Ovary (tissue), 3 donors: Measurements from ENCODE around the gene DLK1.

Experiments
- EP300 ChIP-seq: sonication (generic); formaldehyde crosslinking; IDR thresholded peaks from one replicate; pipeline ENCODE4 v1.6.1; 2017; ENCODE audit warnings: antibody characterized with exemption
- TF ChIP-seq, protein P1 (sequence below), 3 donors: fragments of 450-650 bp in 2 of 3; fragments of 200-600 bp in 1 of 3; IDR thresholded peaks; one replicate each; pipeline versions ENCODE4 v1.5.1 to v1.8.0; 2016 to 2022; ENCODE audit warnings: antibody characterized with exemption in 3 of 3, mild to moderate bottlenecking in 1 of 3
- donor health status: DM: no; HTN: no; CAD: no.

DNA sequence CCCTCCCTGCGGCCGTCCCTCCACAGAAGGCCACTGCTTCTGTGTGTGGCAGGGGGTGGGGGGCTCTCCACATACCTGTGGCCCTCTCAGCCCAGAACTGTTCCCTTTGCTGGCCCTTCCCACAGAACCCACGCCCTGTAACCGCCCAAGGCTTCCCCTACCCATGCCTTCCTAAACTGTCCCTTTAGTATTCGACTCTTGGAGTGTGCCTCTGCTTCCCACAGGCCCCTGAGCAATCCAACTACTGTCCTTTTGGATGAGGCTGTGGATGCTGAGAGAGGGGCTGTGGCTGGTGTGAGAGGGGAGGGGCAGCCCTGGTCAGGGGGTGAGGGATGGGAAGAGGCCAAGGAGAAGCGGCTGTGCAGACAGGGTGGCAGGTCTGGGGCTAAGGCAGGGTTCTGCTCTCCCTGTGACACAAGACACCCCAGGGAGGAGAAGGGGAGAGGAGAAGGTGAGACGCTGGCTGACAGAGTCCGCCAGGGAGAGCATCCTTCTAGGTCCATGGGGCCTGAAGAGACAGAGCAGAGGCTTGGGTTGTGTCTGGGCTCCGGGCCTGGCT is 46.0 kb downstream of the DLK1 start:
- TF ChIP-seq, protein P1, sequence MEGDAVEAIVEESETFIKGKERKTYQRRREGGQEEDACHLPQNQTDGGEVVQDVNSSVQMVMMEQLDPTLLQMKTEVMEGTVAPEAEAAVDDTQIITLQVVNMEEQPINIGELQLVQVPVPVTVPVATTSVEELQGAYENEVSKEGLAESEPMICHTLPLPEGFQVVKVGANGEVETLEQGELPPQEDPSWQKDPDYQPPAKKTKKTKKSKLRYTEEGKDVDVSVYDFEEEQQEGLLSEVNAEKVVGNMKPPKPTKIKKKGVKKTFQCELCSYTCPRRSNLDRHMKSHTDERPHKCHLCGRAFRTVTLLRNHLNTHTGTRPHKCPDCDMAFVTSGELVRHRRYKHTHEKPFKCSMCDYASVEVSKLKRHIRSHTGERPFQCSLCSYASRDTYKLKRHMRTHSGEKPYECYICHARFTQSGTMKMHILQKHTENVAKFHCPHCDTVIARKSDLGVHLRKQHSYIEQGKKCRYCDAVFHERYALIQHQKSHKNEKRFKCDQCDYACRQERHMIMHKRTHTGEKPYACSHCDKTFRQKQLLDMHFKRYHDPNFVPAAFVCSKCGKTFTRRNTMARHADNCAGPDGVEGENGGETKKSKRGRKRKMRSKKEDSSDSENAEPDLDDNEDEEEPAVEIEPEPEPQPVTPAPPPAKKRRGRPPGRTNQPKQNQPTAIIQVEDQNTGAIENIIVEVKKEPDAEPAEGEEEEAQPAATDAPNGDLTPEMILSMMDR (IDR thresholded peaks at IDR 0.05), result no peak
- no peak for TF ChIP-seq EP300
